Upper lobe of right lung (tissue), 1 donor: ENCODE data around the gene KIF16B. TPM values are rescaled to one million over a fixed set of nuclear protein-coding genes. Genes with fewer than 3 reads are reported as not detected.

ENCODE experiments used
- ATAC-seq: fragments of 200-7000 bp; cut with Tn5 transposase; one replicate; pipeline ENCODE4 v1.9.1; 2020; ENCODE audit warnings: mild to moderate bottlenecking, moderate library complexity
- DNase-seq: peaks from one replicate; pipeline ENCODE4 v3.0.0-alpha.2; 2020
- H3K27ac ChIP-seq: fragments of 200-600 bp; one replicate; pipeline ENCODE4 v1.8.0; 2022
- H3K27me3 ChIP-seq: fragments of 200-600 bp; one replicate; pipeline ENCODE4 v1.8.0; 2022; ENCODE audit warnings: mild to moderate bottlenecking
- H3K36me3 ChIP-seq: fragments of 200-600 bp; one replicate; pipeline ENCODE4 v1.8.0; 2022
- H3K4me1 ChIP-seq: fragments of 200-600 bp; one replicate; pipeline ENCODE4 v1.8.0; 2022
- H3K4me3 ChIP-seq: fragments of 200-600 bp; one replicate; pipeline ENCODE4 v1.8.0; 2022; ENCODE audit warnings: mild to moderate bottlenecking
- H3K9me3 ChIP-seq: fragments of 200-600 bp; one replicate; pipeline ENCODE4 v1.8.0; 2022
- intact Hi-C: fragments of 100-400 bp; cut with DNase I; formaldehyde crosslinking; loops from one replicate; pipeline ENCODE4 v1.11.0; 2022
- total RNA-seq: library from RNA; stranded (reverse); fragmentation: NEBNext Ultra II Directional; extraction: Animal tissue kit (Norgen Biotek cat#: 25700); gene quantifications from one replicate; pipeline ENCODE4 v1.2.1, GENCODE V29; 2021
- TF ChIP-seq, protein P1 (sequence below): fragments of 200-600 bp; IDR thresholded peaks from one replicate; pipeline ENCODE4 v1.8.0; 2022; ENCODE audit warnings: antibody characterized with exemption
- donor health status: DM: no; HTN: yes; CAD: no; lungs with severe emphysema.

Gene KIF16B
- total RNA-seq, 1 donor from 2014 or later, result 21.6 TPM

DNA sequence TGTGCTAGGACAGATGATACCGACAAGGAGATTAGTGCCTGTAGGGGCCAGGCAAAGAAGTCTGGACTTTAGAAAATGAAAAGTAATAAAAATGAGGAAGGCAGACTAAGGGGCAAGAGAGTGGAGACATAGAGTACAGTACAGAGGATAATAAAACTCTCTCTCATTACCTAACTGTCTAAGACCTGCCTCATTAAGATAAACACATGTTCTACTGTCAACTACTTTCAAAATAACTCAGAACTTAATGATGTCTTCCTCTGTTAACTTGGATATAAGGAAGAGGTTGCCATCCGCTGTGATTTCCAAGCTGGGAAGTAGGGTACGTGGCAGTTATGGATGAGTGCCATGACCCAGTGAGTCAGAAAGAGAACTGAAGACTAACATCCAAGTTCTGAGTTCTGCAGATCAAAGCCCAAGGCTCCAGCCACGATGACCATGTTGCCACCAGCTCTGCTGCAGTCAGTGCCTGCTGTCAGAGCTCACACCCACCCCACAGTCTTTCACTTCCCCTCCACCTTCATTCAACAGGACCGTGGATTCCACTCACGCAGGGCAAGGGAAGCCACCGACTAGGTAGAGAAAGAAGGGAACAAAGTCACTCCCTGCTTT, 81.8 kb downstream of the KIF16B start:
- TF ChIP-seq, protein P1, sequence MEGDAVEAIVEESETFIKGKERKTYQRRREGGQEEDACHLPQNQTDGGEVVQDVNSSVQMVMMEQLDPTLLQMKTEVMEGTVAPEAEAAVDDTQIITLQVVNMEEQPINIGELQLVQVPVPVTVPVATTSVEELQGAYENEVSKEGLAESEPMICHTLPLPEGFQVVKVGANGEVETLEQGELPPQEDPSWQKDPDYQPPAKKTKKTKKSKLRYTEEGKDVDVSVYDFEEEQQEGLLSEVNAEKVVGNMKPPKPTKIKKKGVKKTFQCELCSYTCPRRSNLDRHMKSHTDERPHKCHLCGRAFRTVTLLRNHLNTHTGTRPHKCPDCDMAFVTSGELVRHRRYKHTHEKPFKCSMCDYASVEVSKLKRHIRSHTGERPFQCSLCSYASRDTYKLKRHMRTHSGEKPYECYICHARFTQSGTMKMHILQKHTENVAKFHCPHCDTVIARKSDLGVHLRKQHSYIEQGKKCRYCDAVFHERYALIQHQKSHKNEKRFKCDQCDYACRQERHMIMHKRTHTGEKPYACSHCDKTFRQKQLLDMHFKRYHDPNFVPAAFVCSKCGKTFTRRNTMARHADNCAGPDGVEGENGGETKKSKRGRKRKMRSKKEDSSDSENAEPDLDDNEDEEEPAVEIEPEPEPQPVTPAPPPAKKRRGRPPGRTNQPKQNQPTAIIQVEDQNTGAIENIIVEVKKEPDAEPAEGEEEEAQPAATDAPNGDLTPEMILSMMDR, result no peak
- Histone ChIP-seq H3K27me3 (no peaks in the 10 kb centered on the region), H3K27ac (no peak overlapping the region), H3K9me3 (no peaks in the 10 kb centered on the region), H3K4me3 (no peak overlapping the region), H3K4me1 (no peaks in the 10 kb centered on the region), H3K36me3 (peaks cover 16% of the 10 kb centered on the region)
- intact Hi-C loops, result no loop called here
- DNase-seq (no peak), ATAC-seq (peak; percentile 79)

DNA sequence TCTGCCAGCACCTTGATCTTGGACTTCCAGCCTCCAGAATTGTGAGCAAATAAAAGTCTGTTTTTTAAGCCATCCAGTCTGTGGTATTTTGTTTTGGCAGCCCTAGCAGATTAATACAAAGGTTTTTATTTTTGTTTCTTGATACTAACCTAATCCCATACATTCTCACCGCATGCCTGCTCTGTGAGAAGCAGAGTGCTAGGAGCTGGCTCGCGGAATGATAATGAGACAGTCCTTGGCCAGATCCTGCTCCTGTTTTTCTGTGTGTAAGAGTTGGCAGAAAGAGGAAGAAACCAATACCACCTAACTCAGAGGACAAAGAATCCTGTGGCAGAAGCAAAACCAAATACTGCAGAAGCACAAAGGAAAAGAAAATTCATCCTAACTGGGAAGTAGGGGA, 82.6 kb downstream of the KIF16B start:
- Histone ChIP-seq H3K36me3 (peaks cover 16% of the 10 kb centered on the region), H3K27me3 (no peaks in the 10 kb centered on the region), H3K27ac (no peak overlapping the region), H3K9me3 (no peaks in the 10 kb centered on the region), H3K4me1 (no peaks in the 10 kb centered on the region), H3K4me3 (no peak overlapping the region)
- TF ChIP-seq, protein P1, result no peak
- intact Hi-C loops, result no loop called here
- no peak for ATAC-seq
- no peak for DNase-seq

DNA sequence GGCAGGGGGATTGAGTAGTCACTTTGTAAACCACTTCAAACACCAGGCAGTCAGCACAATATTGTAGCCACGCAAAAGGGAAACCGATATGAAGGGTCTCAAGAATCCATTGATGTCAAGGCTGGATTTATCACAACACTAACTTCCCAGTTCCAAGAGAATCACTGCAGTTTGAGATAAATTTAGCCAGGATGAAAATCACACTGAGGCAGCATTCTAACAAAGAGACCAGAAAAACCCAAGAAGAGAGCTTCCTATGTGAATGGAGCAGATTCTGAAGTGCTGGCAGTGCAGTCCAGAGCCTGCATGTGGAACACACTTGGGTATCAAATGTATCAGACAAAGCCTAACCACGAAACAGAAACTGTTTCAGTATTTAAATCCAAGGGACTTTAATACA, 84.6 kb downstream of the KIF16B start:
- ATAC-seq (no peak), DNase-seq (no peak)
- H3K27ac ChIP-seq, result no peak overlapping the region
- TF ChIP-seq, protein P1, result no peak
- H3K27me3 ChIP-seq, result no peaks in the 10 kb centered on the region
- H3K9me3 ChIP-seq, result no peaks in the 10 kb centered on the region
- no peaks in the 10 kb centered on the region for H3K4me1 ChIP-seq
- H3K36me3 ChIP-seq, result peaks cover 16% of the 10 kb centered on the region
- no peak overlapping the region for H3K4me3 ChIP-seq
- intact Hi-C loops, result no loop called here

DNA sequence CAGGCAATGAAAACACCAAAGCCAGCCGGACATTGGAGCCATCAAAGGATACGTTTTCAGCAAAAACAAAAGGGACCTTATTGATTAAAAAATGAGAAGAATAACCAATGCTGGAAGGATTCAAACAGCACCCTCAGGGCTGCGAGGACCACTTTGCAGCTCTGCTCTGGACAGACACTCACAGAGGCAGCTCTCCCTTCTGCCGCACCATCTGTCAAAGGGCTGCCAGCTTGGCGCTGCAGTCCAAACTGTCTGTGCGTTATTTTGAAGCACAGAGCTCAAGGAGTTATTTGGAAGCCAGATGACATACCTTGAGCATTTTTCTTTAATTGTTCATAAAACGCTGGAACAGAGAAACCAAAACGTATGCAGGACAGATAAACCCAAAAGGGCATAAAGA, 85.2 kb downstream of the KIF16B start:
- TF ChIP-seq, protein P1, result no peak
- Histone ChIP-seq H3K27ac (no peak overlapping the region), H3K36me3 (peaks cover 11% of the 10 kb centered on the region), H3K4me1 (no peaks in the 10 kb centered on the region), H3K9me3 (no peaks in the 10 kb centered on the region), H3K27me3 (no peaks in the 10 kb centered on the region), H3K4me3 (no peak overlapping the region)
- DNase-seq, result no peak
- ATAC-seq, result no peak
- intact Hi-C loops, result no loop called here

DNA sequence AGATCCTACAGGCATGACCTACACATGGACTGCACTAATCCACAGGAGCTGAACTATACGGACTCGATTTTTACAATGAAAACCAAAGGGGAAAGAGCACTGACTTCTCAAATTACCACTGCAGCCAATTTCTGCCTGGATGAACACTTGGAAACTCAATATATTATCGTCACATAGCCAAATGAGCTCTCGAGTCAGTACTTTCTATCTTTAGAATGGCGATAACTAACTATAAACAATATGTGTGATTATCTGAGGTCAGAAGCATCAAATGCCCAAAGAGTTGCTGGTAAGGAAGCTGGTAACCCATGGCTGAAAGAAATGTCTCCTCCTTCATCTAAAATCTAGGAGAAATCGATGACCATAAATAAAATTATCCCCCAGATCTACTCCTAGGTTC, 86.7 kb downstream of the KIF16B start:
- no peaks in the 10 kb centered on the region for H3K9me3 ChIP-seq
- intact Hi-C loops, result no loop called here
- ATAC-seq, result no peak
- H3K36me3 ChIP-seq, result peaks cover 7% of the 10 kb centered on the region
- no peak overlapping the region for H3K27ac ChIP-seq
- no peak for DNase-seq
- no peak overlapping the region for H3K4me3 ChIP-seq
- TF ChIP-seq, protein P1, result no peak
- no peaks in the 10 kb centered on the region for H3K4me1 ChIP-seq
- no peaks in the 10 kb centered on the region for H3K27me3 ChIP-seq

DNA sequence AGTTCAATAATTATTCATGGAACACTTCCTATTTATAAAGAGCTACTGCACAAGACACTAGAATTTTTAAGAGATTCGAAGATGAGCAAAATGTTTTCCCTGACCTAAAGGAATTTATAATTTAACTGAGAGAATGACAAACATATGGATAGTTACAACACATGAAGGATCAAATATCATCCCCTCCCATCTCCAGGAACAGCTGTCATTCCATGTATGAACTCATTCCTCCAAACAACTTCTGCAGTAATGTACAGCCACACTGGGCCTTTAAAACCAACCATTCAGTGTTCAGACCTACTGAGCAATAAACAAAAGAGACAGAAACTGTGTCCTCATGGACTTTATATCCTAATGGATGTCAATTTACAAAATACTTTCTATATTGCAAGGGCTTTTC, 87.8 kb downstream of the KIF16B start:
- DNase-seq, result no peak
- Histone ChIP-seq H3K9me3 (no peaks in the 10 kb centered on the region), H3K27ac (no peak overlapping the region), H3K36me3 (peaks cover 7% of the 10 kb centered on the region), H3K4me3 (no peak overlapping the region), H3K27me3 (no peaks in the 10 kb centered on the region), H3K4me1 (no peaks in the 10 kb centered on the region)
- intact Hi-C loops, result no loop called here
- TF ChIP-seq, protein P1, result no peak
- no peak for ATAC-seq
